GM12872 (cell line): Measurements from ENCODE around the gene SNX13.

Experiments used
- CTCF ChIP-seq: IDR thresholded peaks from 3 replicates; pipeline ENCODE4 v1.5.1; 2011; ENCODE audit warnings: low read depth, mild to moderate bottlenecking, low read length, moderate library complexity; ENCODE audit not compliant: insufficient read depth

SNX13 gene

GRCh38 chr7:17983221-17984062, 43.1 kb upstream of the SNX13 start:
- TF ChIP-seq CTCF = no peak

GRCh38 chr7:17976952-17977351, 36.7 kb upstream of the SNX13 start:
- no peak for TF ChIP-seq CTCF

GRCh38 chr7:17971411-17971810, 31.1 kb upstream of the SNX13 start:
- no peak for TF ChIP-seq CTCF

- TF ChIP-seq CTCF = no peak
These were observed 28.8 kb upstream of the SNX13 start for GRCh38 chr7:17968791-17969715.

- no peak for TF ChIP-seq CTCF
These were observed 26.4 kb upstream of the SNX13 start for GRCh38 chr7:17966706-17967105.

GRCh38 chr7:17965603-17966002, 25.3 kb upstream of the SNX13 start:
- TF ChIP-seq CTCF = no peak

GRCh38 chr7:17963281-17963680, 23.0 kb upstream of the SNX13 start:
- no peak for TF ChIP-seq CTCF
